ENCODE data around the gene LRRC15. TPM values are rescaled to one million over a fixed set of nuclear protein-coding genes. Genes with fewer than 3 reads are reported as not detected.

The LRRC15 gene
- 0.06 TPM in 2 replicates for total RNA-seq (2014; rRNA removed)
- 0.04 TPM for polyA plus RNA-seq (2012)

DNA sequence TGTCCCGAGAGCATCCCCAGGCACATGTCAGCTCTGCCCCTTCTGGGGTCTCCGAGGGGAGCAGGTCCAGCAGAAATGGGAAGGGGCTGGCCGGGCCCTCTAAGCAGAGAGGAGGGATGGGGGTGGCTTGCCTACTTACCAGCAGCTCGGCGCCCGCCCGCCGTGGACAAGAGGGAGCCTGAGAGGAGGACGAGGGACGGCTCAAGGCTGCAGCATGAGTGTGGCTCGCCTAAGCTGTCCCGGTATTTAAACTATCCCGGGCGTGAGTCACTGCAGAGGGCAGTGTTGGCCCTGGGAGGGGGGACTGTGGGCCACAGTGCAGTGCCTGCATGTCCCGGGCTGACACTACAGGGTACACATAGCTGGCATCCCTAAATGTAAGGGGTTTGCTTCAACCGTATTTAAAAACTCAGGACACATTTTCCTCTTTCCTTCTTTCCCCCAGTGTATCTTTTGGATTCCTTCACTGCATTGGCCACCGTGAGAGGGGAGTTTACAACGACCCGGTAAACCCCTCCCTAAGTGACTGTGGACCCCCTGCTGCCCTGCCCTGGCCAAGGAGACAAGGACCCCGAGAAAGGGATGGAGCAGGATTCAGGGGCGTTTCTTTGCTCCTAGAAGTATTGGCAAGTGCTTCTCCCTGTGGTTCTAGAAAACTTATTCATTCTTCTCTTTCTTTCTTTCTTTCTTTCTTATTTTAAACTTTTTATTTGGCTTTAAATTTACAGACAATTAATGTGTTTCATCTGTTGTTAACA lies at the start of gene LRRC15:
LRRC15 (minus strand) TSS at position 222 of the 758 bp plus-strand sequence. CDS start 8,700 bp downstream, outside the sequence.
- no peak for DNase-seq (ENCODE audit: low read depth)

GRCh38 chr3:194418671-194419070 lies 49.1 kb upstream of the LRRC15 start:
- DNase-seq (ENCODE audit: low read depth): no peak

GRCh38 chr3:194407423-194407822 lies 37.9 kb upstream of the LRRC15 start:
- peak; percentile 39 for DNase-seq (ENCODE audit: low read depth)

- DNase-seq (ENCODE audit: low read depth): no peak
These were observed 36.2 kb upstream of the LRRC15 start for GRCh38 chr3:194405766-194406165.

- peak; percentile 50 for DNase-seq (ENCODE audit: low read depth)
These were observed 35.0 kb upstream of the LRRC15 start for GRCh38 chr3:194404365-194405140.

GRCh38 chr3:194401868-194402329 lies 32.4 kb upstream of the LRRC15 start:
- no peak for DNase-seq (ENCODE audit: low read depth)

- DNase-seq (ENCODE audit: low read depth): no peak
These were observed 31.8 kb upstream of the LRRC15 start for GRCh38 chr3:194401346-194401745.

- no peak for DNase-seq (ENCODE audit: low read depth)
These were observed 30.4 kb upstream of the LRRC15 start for GRCh38 chr3:194399874-194400411.

- DNase-seq (ENCODE audit: low read depth): no peak
These were observed 29.6 kb upstream of the LRRC15 start, which contains the start of gene GP5 for GRCh38 chr3:194399166-194399565. Gene GP5 (minus strand): TSS chr3:194399266. CDS start chr3:194398282, 984 bp downstream.

DNA sequence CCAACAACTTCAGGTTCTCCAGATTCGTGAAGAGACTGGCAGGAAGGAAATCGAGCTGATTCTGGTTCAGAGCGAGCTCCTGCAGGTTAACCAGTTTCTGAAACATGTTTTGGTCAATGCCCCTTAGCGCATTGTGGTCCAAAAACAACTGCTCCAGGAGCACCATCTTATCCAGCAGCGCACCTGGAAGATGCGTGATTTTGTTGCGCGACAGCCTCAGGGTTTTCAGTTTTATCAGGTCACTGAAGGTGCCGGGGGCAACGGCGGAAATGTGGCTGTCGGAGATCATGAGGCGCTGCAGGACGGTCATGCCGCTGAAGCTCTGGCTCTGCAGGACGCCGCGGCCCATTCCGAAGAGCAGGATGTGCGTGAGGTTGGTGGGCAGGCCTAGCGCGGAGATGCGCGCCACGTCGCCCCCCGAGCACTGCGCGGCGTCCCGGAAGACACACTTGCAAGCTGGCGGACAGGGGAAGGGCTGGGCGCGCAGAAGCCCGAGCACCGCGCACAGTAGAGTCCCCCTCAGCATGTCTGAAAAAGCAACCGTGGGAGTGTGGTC lies 28.3 kb upstream of the LRRC15 start:
- DNase-seq (ENCODE audit: low read depth): no peak

DNA sequence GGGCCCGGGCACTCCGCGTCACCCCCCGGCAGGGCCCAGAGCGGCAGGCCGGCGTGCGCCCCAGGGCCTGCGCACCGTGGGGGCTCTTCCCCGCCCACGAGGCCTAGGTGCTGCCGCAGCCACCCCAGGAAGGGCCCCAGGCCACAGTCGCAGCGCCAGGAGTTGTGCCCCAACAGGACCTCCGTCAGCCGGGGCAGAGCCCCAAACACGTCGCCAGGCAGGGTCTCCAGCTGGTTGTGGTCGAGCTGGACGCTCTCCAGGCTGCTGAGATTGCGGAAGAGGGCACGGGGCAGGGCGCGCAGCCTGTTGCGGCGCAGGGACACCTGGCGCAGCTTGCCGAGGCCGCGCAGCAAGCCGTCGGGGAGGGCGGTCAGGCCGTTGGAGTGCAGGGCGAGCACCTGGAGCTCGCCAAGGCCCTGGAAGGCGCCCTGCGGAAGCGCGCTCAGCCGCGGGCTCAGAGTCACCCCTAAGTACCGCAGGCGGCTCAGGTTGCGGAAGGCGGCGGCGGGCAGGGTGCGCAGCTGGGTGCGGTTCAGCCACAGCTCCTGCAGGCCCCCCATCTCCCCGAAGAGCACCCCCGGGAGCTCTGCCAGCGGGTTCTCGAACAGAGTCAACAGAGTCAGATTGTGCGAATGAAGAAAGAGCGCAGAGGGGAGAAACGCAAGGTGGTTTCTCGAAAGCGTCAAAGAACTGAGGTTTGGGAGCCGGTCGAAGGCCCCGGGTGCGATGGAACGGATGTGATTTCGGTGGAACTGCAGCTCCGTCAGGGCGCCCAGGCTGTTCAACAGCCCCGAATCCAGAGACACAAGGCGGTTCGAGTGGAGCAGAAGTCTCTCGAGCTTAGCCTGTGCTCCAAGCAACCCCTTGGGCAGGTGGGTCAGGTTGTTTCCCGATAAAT lies 27.6 kb upstream of the LRRC15 start:
- no peak for DNase-seq (ENCODE audit: low read depth)

- no peak for DNase-seq (ENCODE audit: low read depth)
These were observed 27.0 kb upstream of the LRRC15 start for GRCh38 chr3:194396539-194396858.

DNA sequence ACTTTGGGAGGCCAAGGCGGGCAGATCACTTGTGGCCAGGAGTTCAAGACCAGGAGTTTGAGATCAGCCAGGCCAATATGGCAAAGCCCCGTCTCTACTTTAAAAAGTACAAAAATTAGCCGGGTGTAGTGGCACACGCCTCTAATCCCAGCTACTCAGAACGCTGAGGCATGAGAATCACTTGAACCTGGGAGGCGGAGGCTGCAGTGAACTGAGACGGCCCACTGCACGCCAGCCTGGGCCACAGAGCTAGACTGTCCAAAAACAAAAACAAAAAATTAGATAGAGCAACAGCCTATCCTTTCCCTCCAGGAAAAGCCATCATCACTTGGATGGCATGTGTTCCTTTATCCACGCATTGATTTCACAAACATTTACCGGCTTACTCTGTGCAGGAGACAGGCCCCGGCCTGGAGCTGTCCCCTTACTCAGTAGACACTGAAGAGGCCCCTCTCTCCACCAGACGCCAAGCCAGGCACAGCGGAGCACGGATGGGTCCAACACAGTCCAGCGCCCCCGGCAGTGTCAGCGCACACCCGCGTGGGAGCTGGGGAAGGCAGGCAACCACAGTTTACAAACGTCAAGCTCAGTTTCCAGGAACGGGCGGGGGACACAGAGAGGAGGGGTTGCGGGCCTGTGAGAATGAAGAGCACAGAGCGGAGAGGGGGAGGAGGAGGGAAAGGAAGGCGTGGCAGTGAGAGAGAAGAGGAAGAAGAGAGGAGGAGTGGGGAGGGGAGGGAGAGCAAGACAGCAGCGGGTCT lies 26.4 kb upstream of the LRRC15 start:
- no peak for DNase-seq (ENCODE audit: low read depth)

- no peak for DNase-seq (ENCODE audit: low read depth)
These were observed 25.7 kb upstream of the LRRC15 start for GRCh38 chr3:194395212-194395611.

DNA sequence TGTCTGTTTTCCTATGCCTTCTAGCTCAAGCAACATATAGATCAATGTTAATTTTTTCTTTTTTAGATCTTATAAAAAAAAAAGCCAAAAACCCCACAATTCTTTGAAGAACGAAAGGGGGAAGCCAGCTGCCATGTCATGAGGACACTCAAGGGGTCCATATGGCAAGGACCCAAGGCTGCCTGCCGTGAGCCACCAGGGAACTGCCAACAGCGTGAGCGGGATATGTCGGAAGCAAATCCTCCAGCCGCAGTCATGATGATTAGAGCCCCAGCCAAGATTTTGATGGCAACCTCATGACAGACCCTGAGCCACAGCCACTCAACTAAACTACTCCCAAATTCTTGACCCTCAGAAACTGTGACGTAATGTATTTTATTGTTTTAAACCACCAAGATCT lies 23.0 kb upstream of the LRRC15 start:
- DNase-seq (ENCODE audit: low read depth): no peak

DNA sequence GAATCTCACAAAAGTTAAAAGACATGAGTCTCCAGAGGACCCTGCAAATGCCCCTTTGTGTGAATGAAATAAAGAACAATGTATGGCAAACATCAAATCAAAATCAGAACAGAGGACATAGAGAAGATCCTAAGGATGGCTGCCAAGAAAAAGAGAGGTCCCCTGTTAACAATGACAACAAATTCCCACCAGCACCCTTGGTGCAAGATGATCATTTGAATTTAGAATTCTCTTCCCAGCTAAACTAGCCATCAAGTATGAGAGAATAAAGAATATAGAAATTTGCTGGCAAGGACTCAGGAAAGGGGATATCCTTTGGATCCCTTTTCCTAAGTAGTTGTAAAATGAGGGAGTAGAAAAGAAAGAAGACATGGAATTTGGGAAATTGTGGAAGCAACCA lies 21.3 kb upstream of the LRRC15 start:
- no peak for DNase-seq (ENCODE audit: low read depth)

DNA sequence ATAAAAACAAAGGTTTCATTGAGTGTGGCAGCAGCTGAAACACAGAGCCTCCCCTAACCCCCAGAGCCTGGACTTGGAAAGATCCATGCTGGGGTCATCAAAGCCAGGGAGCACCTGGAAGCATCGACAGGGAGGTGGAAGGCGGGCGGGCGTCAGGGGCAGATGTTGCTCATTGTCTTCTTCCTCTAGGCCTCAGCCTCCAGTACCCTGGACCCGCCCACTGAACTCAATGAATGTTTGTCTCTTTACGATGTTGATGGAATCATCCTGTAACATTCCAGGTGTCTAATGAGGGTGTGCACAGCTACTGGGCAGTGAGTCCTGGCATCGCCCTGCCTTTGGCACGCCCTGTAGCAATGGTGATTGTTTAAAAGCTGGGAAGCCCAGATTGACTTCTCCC lies 19.7 kb upstream of the LRRC15 start:
- no peak for DNase-seq (ENCODE audit: low read depth)

DNA sequence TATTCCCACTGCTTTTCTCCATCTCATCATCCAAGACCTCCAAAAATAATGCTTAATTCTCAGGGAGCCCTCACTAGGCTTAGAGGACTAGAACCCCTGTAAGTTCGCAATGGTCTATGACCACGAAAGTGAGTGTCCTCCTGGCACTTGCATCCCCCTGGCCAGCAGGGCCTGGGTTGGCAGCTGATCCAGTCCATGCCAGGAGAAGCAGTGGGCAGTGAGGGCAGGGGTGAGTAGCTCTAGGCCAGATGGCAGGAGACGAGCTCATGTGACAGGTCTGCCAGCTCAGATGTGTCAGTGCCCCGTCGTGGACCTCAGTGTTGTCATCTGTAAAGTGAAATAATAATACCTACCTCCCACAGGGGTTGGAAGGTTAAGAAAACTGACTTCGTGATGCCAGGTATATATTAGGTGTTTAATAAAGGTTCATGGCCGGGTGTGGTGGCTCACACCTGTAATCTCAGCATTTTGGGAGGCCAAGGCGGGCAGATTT lies 18.4 kb upstream of the LRRC15 start:
- DNase-seq (ENCODE audit: low read depth): no peak

DNA sequence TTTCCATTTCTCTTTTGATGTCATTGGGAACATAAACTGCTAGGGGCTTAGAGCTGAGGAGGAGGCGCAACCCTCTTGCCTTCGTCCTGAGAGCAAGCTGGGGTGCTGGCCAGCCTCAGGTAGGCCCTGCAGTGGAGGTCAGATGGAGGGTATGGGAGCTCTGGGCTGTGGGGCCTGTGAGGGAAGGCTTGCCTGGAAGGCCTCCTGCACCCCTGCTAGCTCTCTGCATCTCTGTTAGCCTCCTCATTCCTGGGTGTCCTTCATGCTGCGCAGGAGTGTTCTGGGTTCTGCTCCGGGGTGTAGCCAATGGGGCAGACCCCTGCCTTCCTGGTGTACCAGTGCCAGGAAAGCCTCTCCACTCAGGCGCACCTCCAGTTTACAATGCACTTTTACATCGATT lies 17.7 kb upstream of the LRRC15 start:
- DNase-seq (ENCODE audit: low read depth): no peak

DNA sequence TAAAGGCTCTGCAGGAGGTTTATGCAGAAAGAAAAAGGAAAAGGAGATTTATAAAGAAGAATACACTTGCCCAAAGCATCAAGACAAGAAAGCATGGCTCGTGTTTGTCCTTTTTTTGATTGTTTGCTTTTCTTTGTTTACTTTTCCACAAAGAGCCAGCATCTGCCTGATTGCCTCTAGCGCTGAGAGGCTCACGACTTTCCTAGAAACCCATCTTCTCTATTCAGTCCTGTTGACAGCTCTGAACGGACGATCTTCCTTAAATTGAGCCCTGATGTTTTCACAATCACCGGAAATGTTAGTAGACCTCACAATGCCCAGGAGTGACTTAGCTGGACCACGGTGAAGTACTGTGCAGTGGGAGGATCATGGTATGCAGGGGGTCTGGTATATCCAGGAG lies 17.1 kb upstream of the LRRC15 start:
- DNase-seq (ENCODE audit: low read depth): no peak
